Activated CD8-positive, alpha-beta T cell treated with anti-CD3 and anti-CD28 coated beads for 36 hours (primary cell): ENCODE data around the gene COX6B1. TPM values are rescaled to one million over a fixed set of nuclear protein-coding genes. Genes with fewer than 3 reads are reported as not detected.

Experiments used
- ATAC-seq: fragments of 200-7000 bp; cut with Tn5 transposase; one replicate; pipeline ENCODE4 v1.10.0; 2021; ENCODE audit warnings: mild to moderate bottlenecking, moderate library complexity
- CTCF ChIA-PET: fragments of 350-600 bp; sonication (Branson Sonifier 250); formaldehyde crosslinking; loops from one replicate; lab custom pipeline; 2021; ENCODE audit warnings: antibody characterized with exemption; lab: Charles Lee
- POLR2A ChIA-PET: fragments of 350-600 bp; sonication (Branson Sonifier 250); formaldehyde crosslinking; loops from one replicate; lab custom pipeline; 2021; ENCODE audit warnings: antibody characterized with exemption; lab: Charles Lee
- DNase-seq: peaks from one replicate; pipeline ENCODE4 v3.0.0-alpha.2; 2020
- H3K27ac Mint-ChIP-seq: one replicate; pipeline ENCODE4 v1.8.0; 2021; ENCODE audit warnings: mild to moderate bottlenecking, mixed read lengths
- H3K27me3 Mint-ChIP-seq: one replicate; pipeline ENCODE4 v1.8.0; 2021; ENCODE audit warnings: mixed read lengths
- H3K36me3 Mint-ChIP-seq: one replicate; pipeline ENCODE4 v1.8.0; 2021; ENCODE audit warnings: low read depth, mixed read lengths
- H3K4me1 Mint-ChIP-seq: one replicate; pipeline ENCODE4 v1.8.0; 2021; ENCODE audit warnings: low read depth, mixed read lengths
- H3K4me3 Mint-ChIP-seq: one replicate; pipeline ENCODE4 v1.8.0; 2021; ENCODE audit warnings: mild to moderate bottlenecking, moderate library complexity, mixed read lengths
- H3K9me3 Mint-ChIP-seq: one replicate; pipeline ENCODE4 v1.8.0; 2021; ENCODE audit warnings: mixed read lengths
- CTCF ChIP-seq: fragments of 200-600 bp; IDR thresholded peaks from one replicate; pipeline ENCODE4 v1.8.0; 2022; ENCODE audit warnings: antibody characterized with exemption, mild to moderate bottlenecking
- intact Hi-C: fragments of 100-400 bp; cut with micrococcal nuclease; formaldehyde crosslinking; loops from one replicate; pipeline ENCODE4 v1.10.0; 2022
- total RNA-seq, 2 experiments: library from RNA; stranded (reverse); gene quantifications; one replicate each; pipeline ENCODE4 v1.2.3, GENCODE V29; 2021

COX6B1 gene
- total RNA-seq, 2 experiments from 2014 or later: 432 to 437 TPM

- ChIA-PET CTCF (no interaction called here), POLR2A (no interaction called here)
- TF ChIP-seq CTCF: no peak
- Mint-ChIP-seq H3K27ac (no peak overlapping the region), H3K9me3 (no peaks in the 10 kb centered on the region), H3K27me3 (peaks cover 22% of the 10 kb centered on the region), H3K36me3 (no peaks in the 10 kb centered on the region), H3K4me3 (no peak overlapping the region), H3K4me1 (peaks cover 8% of the 10 kb centered on the region)
- no peak for ATAC-seq
- no peak for DNase-seq
- intact Hi-C loops: no loop called here
Observed at GRCh38 chr19:35669566-35669965, 21.4 kb downstream of the COX6B1 start.

DNA sequence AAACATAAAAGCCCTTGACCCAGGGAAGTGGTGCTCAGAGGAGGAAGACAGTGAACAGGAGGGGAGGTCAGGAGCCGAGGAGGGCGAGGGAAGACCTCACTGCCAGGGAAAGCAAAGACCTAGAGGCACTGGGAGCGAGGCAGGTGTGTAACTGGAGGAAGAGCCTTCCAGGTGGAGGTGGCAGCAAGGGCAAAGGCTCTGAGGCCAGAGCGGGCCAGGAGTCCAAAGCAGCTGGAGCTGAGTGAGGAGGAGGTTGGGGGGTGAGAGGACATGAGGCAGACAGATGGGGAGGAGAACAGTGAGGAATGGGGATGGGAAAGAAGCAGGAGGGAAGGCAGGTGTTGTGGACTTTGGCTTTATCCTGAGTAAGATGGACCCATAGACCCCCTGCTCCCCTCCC is 21.9 kb downstream of the COX6B1 start:
- Mint-ChIP-seq H3K9me3 (no peaks in the 10 kb centered on the region), H3K4me1 (peaks cover 8% of the 10 kb centered on the region), H3K36me3 (no peaks in the 10 kb centered on the region), H3K27me3 (peaks cover 22% of the 10 kb centered on the region), H3K4me3 (no peak overlapping the region), H3K27ac (no peak overlapping the region)
- POLR2A ChIA-PET: no interaction called here
- CTCF ChIA-PET: no interaction called here
- no peak for TF ChIP-seq CTCF
- ATAC-seq (no peak), DNase-seq (no peak)
- intact Hi-C loops: no loop called here

DNA sequence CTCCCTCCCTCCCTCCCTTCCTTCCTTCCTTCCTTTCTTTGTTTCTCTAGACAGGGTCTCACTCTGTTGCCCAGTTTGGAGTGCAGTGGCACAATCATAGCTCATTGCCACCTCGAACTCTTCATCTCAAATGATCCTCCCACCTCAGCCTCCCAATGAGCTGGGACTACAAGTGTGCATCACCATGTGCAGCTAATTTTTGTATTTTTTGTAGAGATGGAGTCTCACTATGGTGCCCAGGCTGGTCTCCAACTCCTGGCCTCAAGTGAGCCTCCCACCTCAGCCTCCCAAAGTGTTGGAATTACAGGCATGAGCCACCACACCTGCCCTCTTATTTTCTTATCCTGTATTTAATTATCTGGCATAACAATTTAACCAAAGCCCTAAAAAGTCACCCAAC is 22.6 kb downstream of the COX6B1 start:
- no peak for ATAC-seq
- no peak for TF ChIP-seq CTCF
- ChIA-PET POLR2A (interaction anchor here (0.7 kb wide), 1 partner anchor 175 kb away, joined by 4 read pairs; no protein-coding TSS in a partner anchor), CTCF (interaction anchor here (0.7 kb wide), 1 partner anchor 499 kb away, joined by 3 read pairs; no protein-coding TSS in a partner anchor)
- H3K36me3 Mint-ChIP-seq: no peaks in the 10 kb centered on the region
- H3K4me1 Mint-ChIP-seq: peaks cover 8% of the 10 kb centered on the region
- H3K4me3 Mint-ChIP-seq: no peak overlapping the region
- H3K27me3 Mint-ChIP-seq: peaks cover 23% of the 10 kb centered on the region
- no peaks in the 10 kb centered on the region for H3K9me3 Mint-ChIP-seq
- no peak overlapping the region for H3K27ac Mint-ChIP-seq
- intact Hi-C loops: no loop called here
- DNase-seq: no peak

GRCh38 chr19:35671818-35672217 is 23.7 kb downstream of the COX6B1 start:
- no peak for DNase-seq
- Mint-ChIP-seq H3K36me3 (no peaks in the 10 kb centered on the region), H3K4me1 (peaks cover 8% of the 10 kb centered on the region), H3K4me3 (no peak overlapping the region), H3K27ac (no peak overlapping the region), H3K27me3 (peaks cover 26% of the 10 kb centered on the region), H3K9me3 (no peaks in the 10 kb centered on the region)
- ATAC-seq: no peak
- TF ChIP-seq CTCF: no peak
- POLR2A ChIA-PET: interaction anchor here (0.7 kb wide), 1 partner anchor 65 kb away, joined by 3 read pairs; no protein-coding TSS in a partner anchor
- intact Hi-C loops: no loop called here
- CTCF ChIA-PET: interaction anchor here (0.7 kb wide), 1 partner anchor 41 kb away, joined by 3 read pairs; no protein-coding TSS in a partner anchor

DNA sequence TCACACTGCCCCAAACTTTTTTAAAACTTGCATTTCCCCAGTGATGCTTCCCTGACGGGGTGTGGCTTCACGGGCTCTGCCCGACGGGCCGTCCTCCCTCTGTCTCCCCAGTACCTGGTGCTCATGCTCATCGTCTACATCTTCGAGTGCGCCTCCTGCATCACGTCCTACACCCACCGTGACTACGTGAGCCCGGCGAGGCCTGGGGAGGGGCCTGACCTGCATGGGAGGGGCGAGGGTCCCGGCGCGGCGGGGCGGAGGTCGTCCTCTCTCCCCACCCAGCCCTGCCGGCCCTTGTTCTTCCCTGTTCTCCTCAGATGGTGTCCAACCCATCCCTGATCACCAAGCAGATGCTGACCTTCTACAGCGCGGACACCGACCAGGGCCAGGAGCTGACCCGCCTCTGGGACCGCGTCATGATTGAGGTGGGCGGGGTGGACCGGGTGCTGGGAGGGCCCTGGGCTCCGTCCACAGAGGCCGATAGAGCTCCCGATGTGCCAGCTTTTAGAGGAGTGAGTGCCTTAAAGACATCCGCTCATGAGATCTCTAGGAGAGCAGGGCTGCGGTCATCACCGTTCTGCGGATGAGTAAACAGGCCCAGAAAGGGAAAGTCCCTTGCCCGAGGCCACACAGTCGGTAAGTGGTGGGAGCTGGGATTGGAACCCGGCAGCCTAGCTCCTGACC is 25.1 kb downstream of the COX6B1 start:
- intact Hi-C loops: no loop called here
- no peak for TF ChIP-seq CTCF
- CTCF ChIA-PET: interaction anchor here (0.7 to 1.5 kb wide), 3 partner anchors 13 to 147 kb away, joined by 3 to 4 read pairs (median 3); partner anchors contain the start of gene COX6B1
- peak; percentile 84 for DNase-seq
- H3K9me3 Mint-ChIP-seq: no peaks in the 10 kb centered on the region
- H3K36me3 Mint-ChIP-seq: no peaks in the 10 kb centered on the region
- POLR2A ChIA-PET: interaction anchor here (0.8 to 2.9 kb wide), 4 partner anchors 12 to 145 kb away, joined by 3 to 7 read pairs (median 4); partner anchors contain the start of genes COX6B1 and ETV2
- H3K4me1 Mint-ChIP-seq: peaks cover 8% of the 10 kb centered on the region
- H3K27me3 Mint-ChIP-seq: peaks cover 26% of the 10 kb centered on the region
- ATAC-seq: peak; percentile 91
- peak overlapping the region; percentile 56 for H3K4me3 Mint-ChIP-seq
- peak overlapping the region; percentile 60 for H3K27ac Mint-ChIP-seq
